Measurements from ENCODE around the gene GAREM1.
"Not testable (repeated sequence)": the region's sequence is repeated elsewhere in the genome, so short reads cannot be mapped to it uniquely, and the experiment has no call there.

The GAREM1 gene

DNA sequence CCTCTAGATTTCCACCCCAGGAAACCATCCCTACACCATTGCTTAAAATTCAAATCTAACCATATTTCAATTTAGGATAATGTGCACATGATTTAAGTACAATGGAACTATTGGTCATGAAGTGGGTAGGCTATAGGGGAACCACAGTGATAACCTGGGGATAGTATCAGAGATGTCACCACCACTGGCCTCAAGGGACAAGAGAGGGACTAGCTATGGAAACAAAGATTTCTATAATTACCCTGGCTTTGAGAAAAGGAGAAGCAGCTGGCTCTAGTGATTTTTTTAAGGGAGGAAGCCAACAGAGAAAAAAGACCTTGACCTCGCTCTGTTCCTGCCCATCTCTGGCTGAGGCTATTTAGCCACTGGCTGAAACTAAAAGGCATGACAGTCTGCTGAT lies 148.9 kb downstream of the GAREM1 start:
- no peak for DNase-seq

DNA sequence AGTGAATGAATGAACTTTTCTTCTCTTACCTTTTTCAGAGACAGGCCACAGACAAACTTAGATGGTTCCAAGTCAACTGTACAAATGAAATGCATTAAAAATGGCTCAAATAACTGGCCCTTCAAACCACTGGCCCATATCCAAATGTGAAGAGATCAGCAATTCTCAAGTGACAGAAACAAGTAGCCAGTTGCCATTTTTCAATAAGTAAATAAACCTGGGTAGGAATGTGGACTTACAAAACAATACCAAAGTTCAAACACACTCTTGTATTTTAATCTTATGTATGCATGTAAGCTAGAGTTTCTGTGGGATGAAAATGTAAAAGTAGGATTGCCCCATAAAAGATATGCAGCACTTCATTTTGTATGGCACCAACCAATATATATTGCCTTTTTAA lies 151.6 kb downstream of the GAREM1 start:
- no peak for DNase-seq

DNA sequence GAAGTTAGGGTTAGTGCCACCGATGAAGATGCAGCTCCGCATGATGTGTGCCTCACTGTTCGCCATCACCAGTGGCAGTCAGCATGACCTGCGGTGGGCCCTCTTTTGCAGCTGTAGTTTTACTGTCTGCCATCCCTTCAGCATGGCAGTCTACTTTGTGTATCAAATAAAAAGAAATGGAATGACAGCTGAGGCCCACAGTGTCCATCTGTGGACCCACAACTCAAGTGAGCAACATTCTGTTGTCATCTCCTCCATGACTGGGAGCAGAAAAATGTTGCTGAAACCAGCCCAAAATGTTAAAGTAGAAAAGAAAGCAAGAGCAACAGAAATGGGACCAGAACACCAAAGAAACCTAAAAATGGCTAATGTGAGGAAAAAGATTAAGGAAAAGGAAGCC lies 152.1 kb downstream of the GAREM1 start:
- DNase-seq: no peak

- DNase-seq: no peak
Observed at GRCh38 chr18:32317651-32318050, 153.0 kb downstream of the GAREM1 start.

- DNase-seq: no peak
Observed at GRCh38 chr18:32315881-32316280, 154.8 kb downstream of the GAREM1 start.

DNA sequence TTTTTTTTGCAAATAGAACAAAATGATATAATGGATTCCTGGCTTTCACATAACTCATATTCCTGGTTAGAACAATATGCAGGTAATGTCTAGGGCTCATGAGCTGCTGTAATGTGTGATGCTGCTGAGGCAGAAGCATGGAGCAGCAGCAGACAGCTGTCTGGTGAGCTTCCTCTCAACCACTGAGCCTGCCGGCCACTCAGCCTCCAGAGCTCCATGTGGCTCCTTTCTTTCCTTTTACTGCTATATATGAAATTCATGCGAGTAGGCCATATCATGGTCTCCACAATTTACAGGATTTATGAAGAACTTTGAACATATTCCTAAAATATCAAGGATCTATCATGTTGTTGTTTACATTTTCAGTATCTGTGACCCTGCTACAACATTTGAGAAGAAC lies 159.9 kb downstream of the GAREM1 start:
- DNase-seq: no peak

- DNase-seq: no peak
Observed at GRCh38 chr18:32310101-32310500, 160.6 kb downstream of the GAREM1 start.

- DNase-seq: no peak
Observed at GRCh38 chr18:32308493-32309120, 162.1 kb downstream of the GAREM1 start.

DNA sequence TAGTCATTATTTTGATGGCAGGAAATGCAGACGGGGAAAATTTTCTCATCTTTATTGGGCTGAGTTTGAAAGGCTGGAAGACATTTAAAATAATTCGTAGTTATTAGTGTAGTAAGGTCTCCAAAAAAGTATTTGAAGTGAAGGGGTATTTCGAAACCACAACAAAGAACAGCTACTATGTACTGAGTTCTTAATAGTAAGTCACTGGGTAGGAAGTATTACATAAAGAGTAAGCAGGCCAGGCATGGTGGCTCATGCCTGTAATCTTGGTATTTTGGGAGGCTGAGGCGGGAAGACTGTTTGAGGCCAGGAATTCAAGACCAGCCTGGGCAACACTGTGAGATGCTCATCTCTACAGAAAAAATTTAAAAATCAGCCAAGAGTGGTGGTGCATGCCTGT lies 167.3 kb downstream of the GAREM1 start:
- DNase-seq: no peak

GRCh38 chr18:32302806-32303205 lies 167.9 kb downstream of the GAREM1 start:
- DNase-seq: no peak

GRCh38 chr18:32301976-32302743 lies 168.5 kb downstream of the GAREM1 start:
- DNase-seq: no peak

DNA sequence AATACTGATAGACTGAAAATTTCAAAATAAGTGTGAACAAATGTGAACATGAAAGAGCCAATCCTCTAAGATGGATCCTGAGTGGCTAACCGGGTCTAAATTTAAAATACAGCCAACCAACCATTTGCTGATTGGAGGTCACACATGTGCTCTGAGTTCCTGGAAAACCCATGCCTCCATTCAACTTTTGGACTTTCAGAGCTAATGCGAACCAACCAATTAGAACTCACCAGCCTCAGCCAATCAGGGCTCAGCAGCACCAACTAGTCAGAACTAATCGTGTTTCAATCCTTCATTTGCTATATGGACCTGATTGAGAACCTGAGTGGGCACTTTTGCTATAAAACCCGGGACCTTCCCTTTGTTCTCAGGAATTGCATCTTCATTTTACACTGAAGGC lies 169.3 kb downstream of the GAREM1 start:
- no peak for DNase-seq

- no peak for DNase-seq
Observed at GRCh38 chr18:32300914-32301313, 169.8 kb downstream of the GAREM1 start.

GRCh38 chr18:32299484-32299883 lies 171.2 kb downstream of the GAREM1 start:
- DNase-seq: no peak

DNA sequence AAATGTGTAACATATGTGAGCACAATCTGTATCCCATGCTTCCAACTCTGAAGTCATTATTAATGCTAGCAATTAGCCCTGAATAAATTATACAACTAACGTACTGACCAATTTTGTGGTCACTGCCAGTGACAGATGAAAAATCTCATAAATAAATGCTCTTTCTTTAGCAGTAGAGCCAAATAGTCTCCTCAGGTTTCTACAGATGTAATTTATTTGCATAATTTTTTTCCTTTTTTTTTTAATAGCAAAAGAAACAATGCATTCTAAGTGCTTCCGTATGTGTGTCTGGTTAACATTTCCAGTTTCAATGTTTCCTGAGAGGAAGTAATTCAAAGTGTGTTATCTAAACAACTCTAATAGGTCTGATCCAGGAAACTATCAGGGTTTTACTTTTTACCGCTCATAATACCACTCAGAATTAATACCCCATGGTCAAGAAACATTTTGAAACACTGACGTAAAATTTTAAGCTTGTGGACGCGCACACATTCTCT lies 172.5 kb downstream of the GAREM1 start:
- no peak for DNase-seq

- no peak for DNase-seq
Observed at GRCh38 chr18:32297579-32298170, 173.0 kb downstream of the GAREM1 start.

DNA sequence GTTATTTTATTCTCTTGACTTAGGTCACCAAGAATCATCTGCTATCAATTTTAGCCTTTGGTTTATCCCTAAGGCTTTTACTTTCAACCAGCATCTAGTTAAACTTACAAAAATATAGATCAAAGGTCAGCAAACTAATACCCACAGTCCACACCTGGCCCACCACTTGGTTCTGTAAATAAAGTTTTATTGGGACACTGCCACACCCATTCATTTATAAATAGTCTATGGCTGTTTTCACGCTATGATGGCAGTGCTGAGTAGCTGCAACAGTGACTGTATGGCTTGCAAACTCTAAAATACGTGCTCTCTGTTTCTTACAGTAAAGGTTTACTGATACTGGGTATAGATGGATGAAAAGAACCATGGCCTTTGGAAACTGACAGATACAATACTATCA lies 173.8 kb downstream of the GAREM1 start:
- no peak for DNase-seq

- no peak for DNase-seq
Observed at GRCh38 chr18:32295604-32296003, 175.1 kb downstream of the GAREM1 start.

DNA sequence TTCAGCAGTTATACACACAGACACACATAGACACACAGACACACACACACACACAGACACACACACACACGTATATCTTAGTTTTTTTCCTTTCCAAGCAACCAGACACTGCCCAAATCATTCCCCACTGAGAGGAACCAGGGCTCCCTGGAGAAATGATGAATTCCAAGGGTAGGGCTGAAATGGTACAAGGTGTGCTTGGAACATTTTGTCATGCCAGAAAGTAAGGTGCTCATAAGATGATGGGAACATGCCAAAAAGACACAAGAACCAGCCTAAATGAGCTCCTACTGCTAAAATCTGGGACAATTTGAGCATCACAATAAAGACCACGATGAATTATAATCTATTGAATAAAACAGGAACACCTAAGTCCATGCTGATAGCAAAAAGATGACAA lies 177.6 kb downstream of the GAREM1 start:
- no peak for DNase-seq

- DNase-seq: not testable (repeated sequence)
Observed at GRCh38 chr18:32291623-32292022, 179.1 kb downstream of the GAREM1 start.

DNA sequence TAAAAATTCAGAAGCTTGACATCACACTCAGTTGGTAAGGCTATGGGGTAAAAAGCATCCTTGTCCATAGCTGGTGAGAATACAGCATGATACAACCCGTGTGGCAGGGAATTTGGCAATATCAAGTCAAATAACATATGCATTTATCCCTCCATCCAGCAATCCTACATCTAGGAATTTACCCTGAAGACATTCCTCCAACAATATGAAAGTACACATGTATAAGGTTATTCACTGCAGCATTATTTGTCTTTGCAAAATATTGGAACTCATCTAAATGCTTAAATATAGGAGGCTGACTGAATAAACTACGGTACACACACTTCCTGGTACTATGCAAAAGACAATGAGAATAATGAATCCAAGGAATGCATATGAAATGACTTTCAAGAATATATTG lies 179.9 kb downstream of the GAREM1 start:
- no peak for DNase-seq

- peak; percentile 4 for DNase-seq
Observed at GRCh38 chr18:32289483-32290075, 181.1 kb downstream of the GAREM1 start.

DNA sequence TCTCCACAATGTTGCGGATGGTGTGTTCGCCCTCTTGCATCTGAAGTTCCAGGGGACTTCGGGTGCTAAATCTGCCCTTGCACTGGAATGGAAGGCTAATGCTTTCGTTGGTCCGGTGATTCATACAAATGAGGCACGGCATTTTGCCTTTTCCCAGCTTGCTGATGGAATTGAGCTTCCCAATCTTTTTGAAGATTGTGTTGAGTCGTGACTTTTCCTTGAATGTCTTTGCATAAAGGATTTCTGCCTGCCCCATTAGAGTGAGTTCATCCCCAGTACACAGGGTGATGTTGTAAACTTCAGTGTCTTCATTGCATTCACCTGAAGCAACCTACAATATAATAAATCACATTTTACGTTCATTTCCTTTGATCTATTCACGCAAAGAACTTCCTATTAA lies 182.8 kb downstream of the GAREM1 start:
- no peak for DNase-seq

DNA sequence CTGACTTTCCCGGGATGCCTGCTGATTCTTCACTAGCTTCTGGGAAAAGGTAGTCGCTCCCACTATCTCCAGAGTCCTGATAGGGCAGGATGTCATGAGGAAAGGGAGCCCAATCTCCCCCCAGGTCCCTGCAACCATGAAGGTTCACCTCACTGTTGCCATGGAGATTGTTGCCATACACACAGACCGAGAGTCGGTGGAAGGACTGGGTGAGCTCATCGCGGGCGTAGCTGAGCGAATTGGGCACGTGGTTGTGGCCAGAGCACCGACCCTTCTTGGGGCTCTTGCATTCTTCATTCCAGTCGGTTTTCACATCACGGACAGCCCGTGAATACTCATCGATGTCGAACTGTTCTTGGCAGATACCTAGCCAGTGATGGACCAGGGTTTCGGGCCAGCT lies 183.4 kb downstream of the GAREM1 start:
- DNase-seq: no peak
